Keratinocyte (primary cell): ENCODE data around the gene FSIP1. TPM values are rescaled to one million over a fixed set of nuclear protein-coding genes. Genes with fewer than 3 reads are reported as not detected.
A peak's percentile ranks its signal among the peaks of the same experiment; 100 is the strongest.

ENCODE experiments used
- DNase-seq: peaks from one replicate; pipeline ENCODE4 v3.0.0-alpha.2; 2011; ENCODE audit warnings: low read depth, missing footprints, low spot score
- FAIRE-seq: peaks from 2 replicates; lab custom pipeline; 2011; peaks lifted over from hg19 to GRCh38; lab: Jason Lieb, UNC
- H2AFZ ChIP-seq: 2 replicates; pipeline ENCODE4 v1.6.0; 2012; ENCODE audit warnings: low read length, control low read depth, inconsistent platforms; ENCODE audit not compliant: control insufficient read depth
- H3K27ac ChIP-seq: 2 replicates; pipeline ENCODE4 v1.5.1; 2011; ENCODE audit warnings: low read length; ENCODE audit not compliant: control insufficient read depth, insufficient read depth
- H3K27me3 ChIP-seq: 3 replicates; pipeline ENCODE4 v1.6.0; 2011; ENCODE audit warnings: low read length; ENCODE audit not compliant: control insufficient read depth, insufficient read depth; ENCODE audit errors: extremely low read depth
- H3K36me3 ChIP-seq, 2 experiments: 2 replicates in 1 of 2; 3 replicates in 1 of 2; pipeline ENCODE4 v1.5.1; 2011; ENCODE audit warnings: low read length in 2 of 2, mild to moderate bottlenecking in 1 of 2; ENCODE audit not compliant: control insufficient read depth in 2 of 2, insufficient read depth in 2 of 2; ENCODE audit errors: extremely low read depth in 1 of 2
- H3K4me1 ChIP-seq: 3 replicates; pipeline ENCODE4 v1.5.1; 2011; ENCODE audit warnings: low read length; ENCODE audit not compliant: control insufficient read depth, insufficient read depth; ENCODE audit errors: extremely low read depth
- H3K4me2 ChIP-seq: 3 replicates; pipeline ENCODE4 v1.6.0; 2011; ENCODE audit warnings: low read depth, low read length; ENCODE audit not compliant: control insufficient read depth, insufficient read depth; ENCODE audit errors: extremely low read depth
- H3K4me3 ChIP-seq, 3 experiments: fragments of 200-600 bp in 1 of 3; sonication (generic) in 1 of 3; 2 replicates in 2 of 3; 3 replicates in 1 of 3; pipeline ENCODE4 v1.5.1; 2011 to 2016; ENCODE audit warnings: low read length in 3 of 3, mild to moderate bottlenecking in 3 of 3, control low read depth in 2 of 3, inconsistent platforms in 1 of 3, low read depth in 1 of 3, mixed read lengths in 1 of 3, mixed run types in 1 of 3, moderate library complexity in 1 of 3; ENCODE audit not compliant: control insufficient read depth in 2 of 3, insufficient read depth in 2 of 3; ENCODE audit errors: extremely low read depth in 1 of 3
- H3K79me2 ChIP-seq: 2 replicates; pipeline ENCODE4 v1.6.0; 2012; ENCODE audit warnings: low read length; ENCODE audit not compliant: control insufficient read depth, insufficient read depth
- H3K9ac ChIP-seq: 3 replicates; pipeline ENCODE4 v1.6.0; 2011; ENCODE audit warnings: low read length; ENCODE audit not compliant: control insufficient read depth, insufficient read depth; ENCODE audit errors: extremely low read depth
- H3K9me1 ChIP-seq: 3 replicates; pipeline ENCODE4 v1.6.0; 2011; ENCODE audit warnings: low read length; ENCODE audit not compliant: control insufficient read depth, insufficient read depth; ENCODE audit errors: extremely low read depth
- H3K9me3 ChIP-seq: 2 replicates; pipeline ENCODE4 v1.5.1; 2012; ENCODE audit warnings: low read depth, low read length; ENCODE audit not compliant: control insufficient read depth
- H4K20me1 ChIP-seq: 3 replicates; pipeline ENCODE4 v1.6.0; 2011; ENCODE audit warnings: low read length; ENCODE audit not compliant: control insufficient read depth, insufficient read depth; ENCODE audit errors: extremely low read depth
- CTCF ChIP-seq, 3 experiments: IDR thresholded peaks in 1 of 3; conservative IDR thresholded peaks in 1 of 3; optimal IDR thresholded peaks in 1 of 3; 2 replicates in 2 of 3; 3 replicates in 1 of 3; pipeline versions ENCODE3 to v1.5.1; 2011; ENCODE audit warnings: low read length in 3 of 3, mild to moderate bottlenecking in 3 of 3, moderate library complexity in 2 of 3, control low read depth in 1 of 3, inconsistent platforms in 1 of 3; ENCODE audit not compliant: insufficient read depth in 2 of 3; ENCODE audit errors: extremely low read depth in 1 of 3
- EZH2 ChIP-seq: IDR thresholded peaks from one replicate; pipeline ENCODE4 v1.6.1; 2012; ENCODE audit warnings: inconsistent platforms, mild to moderate bottlenecking, low read length, moderate library complexity
- dilution Hi-C: fragments of 300-500 bp; cut with MboI; formaldehyde crosslinking; loops from one replicate; pipeline ENCODE4 v1.7.0; 2020; ENCODE audit warnings: low sequenced_read_pairs; ENCODE audit not compliant: extremely low pct_ligation_motif_present
- polyA plus RNA-seq, 5 experiments: library from polyadenylated mRNA; depleted of rRNA in 3 of 5; stranded (reverse) in 3 of 5; stranded (forward) in 1 of 5; unstranded in 1 of 5; fragments of >200 nt; gene quantifications; 1 replicate in 1 of 5; 2 replicates in 3 of 5; 3 replicates in 1 of 5; pipeline versions ENCODE4 v1.2.1 to v1.2.3, GENCODE V29; 2011 to 2012; ENCODE audit warnings: missing spikeins in 2 of 5, low read depth in 1 of 5, low replicate concordance in 1 of 5

Gene FSIP1
- polyA plus RNA-seq, 1 donor (not counting 4 experiments of a cell fraction or from before 2014, with no cell fraction given) = 1.5 TPM

GRCh38 chr15:39579487-39580116 lies 203.0 kb downstream of the FSIP1 start:
- Histone ChIP-seq H3K27me3 (no peaks in the 10 kb centered on the region), H3K4me1 (peaks cover 28% of the 10 kb centered on the region), H3K9me1 (no peaks in the 10 kb centered on the region), H3K4me3 (peak overlapping the region; percentile 32 to 75 (median 65)), H3K36me3 (peaks cover 18 to 29% of the 10 kb centered on the region in 2 experiments), H3K4me2 (peak overlapping the region; percentile 98), H2AFZ (peak overlapping the region; percentile 70), H3K9me3 (no peaks in the 10 kb centered on the region), H3K79me2 (peaks cover 29% of the 10 kb centered on the region), H3K9ac (peak overlapping the region; percentile 82), H3K27ac (peak overlapping the region; percentile 93), H4K20me1 (peaks cover 35% of the 10 kb centered on the region)
- TF ChIP-seq EZH2 = no peak
- no peak for TF ChIP-seq CTCF (optimal IDR thresholded peaks at IDR 0.05 in 1 of 3, IDR thresholded peaks at IDR 0.05 in 1 of 3, conservative IDR thresholded peaks at IDR 0.05 in 1 of 3; ENCODE audit: extremely low read depth in 1 of 3, insufficient read depth in 2 of 3, low read length in 3 of 3)
- DNase-seq (peak; percentile 62), FAIRE-seq (peak; percentile 80)
- dilution Hi-C loops = no loop called here

GRCh38 chr15:39578851-39579486 lies 203.7 kb downstream of the FSIP1 start:
- no peak for TF ChIP-seq EZH2
- peak in 1 of 3 experiments; percentile 12 for TF ChIP-seq CTCF (optimal IDR thresholded peaks at IDR 0.05 in 1 of 3, IDR thresholded peaks at IDR 0.05 in 1 of 3, conservative IDR thresholded peaks at IDR 0.05 in 1 of 3; ENCODE audit: extremely low read depth in 1 of 3, insufficient read depth in 2 of 3, low read length in 3 of 3)
- dilution Hi-C loops = no loop called here
- Histone ChIP-seq H3K4me3 (peak overlapping the region in 2 of 3 experiments; percentile 65 to 75), H4K20me1 (peaks cover 29% of the 10 kb centered on the region), H3K9me1 (no peaks in the 10 kb centered on the region), H3K36me3 (peaks cover 18 to 27% of the 10 kb centered on the region in 2 experiments), H3K27ac (peak overlapping the region; percentile 93), H3K4me1 (peaks cover 25% of the 10 kb centered on the region), H3K9me3 (no peaks in the 10 kb centered on the region), H3K4me2 (peak overlapping the region; percentile 98), H2AFZ (peak overlapping the region; percentile 70), H3K79me2 (peaks cover 27% of the 10 kb centered on the region), H3K27me3 (no peaks in the 10 kb centered on the region), H3K9ac (peak overlapping the region; percentile 82)
- peak; percentile 84 for FAIRE-seq
- DNase-seq = no peak
